PC-3 (cell line): ENCODE measurements around the gene ASB16.

Source experiments
- EZH2phosphoT487 ChIP-seq: fragments of 300-600 bp; sonication (generic); IDR thresholded peaks from 2 replicates; pipeline ENCODE4 v1.6.1; 2018; ENCODE audit warnings: mild to moderate bottlenecking, antibody characterized with exemption, low read length, borderline replicate concordance
- TF ChIP-seq, protein P1 (sequence below): fragments of 300-600 bp; sonication (generic); conservative IDR thresholded peaks from 2 replicates; pipeline ENCODE4 v1.5.1; 2017; ENCODE audit warnings: antibody characterized with exemption, low read depth, mild to moderate bottlenecking, low read length

GRCh38 chr17:44188576-44189403 lies 18.3 kb downstream of the ASB16 start:
- TF ChIP-seq, protein P1, sequence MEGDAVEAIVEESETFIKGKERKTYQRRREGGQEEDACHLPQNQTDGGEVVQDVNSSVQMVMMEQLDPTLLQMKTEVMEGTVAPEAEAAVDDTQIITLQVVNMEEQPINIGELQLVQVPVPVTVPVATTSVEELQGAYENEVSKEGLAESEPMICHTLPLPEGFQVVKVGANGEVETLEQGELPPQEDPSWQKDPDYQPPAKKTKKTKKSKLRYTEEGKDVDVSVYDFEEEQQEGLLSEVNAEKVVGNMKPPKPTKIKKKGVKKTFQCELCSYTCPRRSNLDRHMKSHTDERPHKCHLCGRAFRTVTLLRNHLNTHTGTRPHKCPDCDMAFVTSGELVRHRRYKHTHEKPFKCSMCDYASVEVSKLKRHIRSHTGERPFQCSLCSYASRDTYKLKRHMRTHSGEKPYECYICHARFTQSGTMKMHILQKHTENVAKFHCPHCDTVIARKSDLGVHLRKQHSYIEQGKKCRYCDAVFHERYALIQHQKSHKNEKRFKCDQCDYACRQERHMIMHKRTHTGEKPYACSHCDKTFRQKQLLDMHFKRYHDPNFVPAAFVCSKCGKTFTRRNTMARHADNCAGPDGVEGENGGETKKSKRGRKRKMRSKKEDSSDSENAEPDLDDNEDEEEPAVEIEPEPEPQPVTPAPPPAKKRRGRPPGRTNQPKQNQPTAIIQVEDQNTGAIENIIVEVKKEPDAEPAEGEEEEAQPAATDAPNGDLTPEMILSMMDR = no peak
- no peak for TF ChIP-seq EZH2phosphoT487
